ENCODE data around the gene UNKL.

The UNKL gene

GRCh38 chr16:1403036-1403435 lies 11.5 kb downstream of the UNKL start:
- DNase-seq (ENCODE audit: low read depth in 1 of 2, low spot score in 1 of 2) = no peak

- DNase-seq (ENCODE audit: low read depth in 1 of 2, low spot score in 1 of 2) = no peak
Observed at GRCh38 chr16:1401758-1402154, 12.7 kb downstream of the UNKL start.

GRCh38 chr16:1401061-1401757 lies 13.3 kb downstream of the UNKL start:
- no peak for DNase-seq (ENCODE audit: low read depth in 1 of 2, low spot score in 1 of 2)

- no peak for DNase-seq (ENCODE audit: low read depth in 1 of 2, low spot score in 1 of 2)
Observed at GRCh38 chr16:1398826-1399581, 15.5 kb downstream of the UNKL start.

- no peak for DNase-seq (ENCODE audit: low read depth in 1 of 2, low spot score in 1 of 2)
Observed at GRCh38 chr16:1398351-1398750, 16.2 kb downstream of the UNKL start.

- no peak for DNase-seq (ENCODE audit: low read depth in 1 of 2, low spot score in 1 of 2)
Observed at GRCh38 chr16:1397779-1398178, 16.7 kb downstream of the UNKL start.

- no peak for DNase-seq (ENCODE audit: low read depth in 1 of 2, low spot score in 1 of 2)
Observed at GRCh38 chr16:1395444-1396031, 19.0 kb downstream of the UNKL start.

GRCh38 chr16:1394367-1394951 lies 20.0 kb downstream of the UNKL start:
- DNase-seq (ENCODE audit: low read depth in 1 of 2, low spot score in 1 of 2) = no peak

- DNase-seq (ENCODE audit: low read depth in 1 of 2, low spot score in 1 of 2) = no peak
Observed at GRCh38 chr16:1393613-1394176, 20.8 kb downstream of the UNKL start.

GRCh38 chr16:1392826-1393225 lies 21.7 kb downstream of the UNKL start:
- DNase-seq (ENCODE audit: low read depth in 1 of 2, low spot score in 1 of 2) = no peak

GRCh38 chr16:1390239-1390779 lies 24.2 kb downstream of the UNKL start:
- no peak for DNase-seq (ENCODE audit: low read depth in 1 of 2, low spot score in 1 of 2)

GRCh38 chr16:1389762-1390161 lies 24.7 kb downstream of the UNKL start:
- no peak for DNase-seq (ENCODE audit: low read depth in 1 of 2, low spot score in 1 of 2)

- DNase-seq (ENCODE audit: low read depth in 1 of 2, low spot score in 1 of 2) = no peak
Observed at GRCh38 chr16:1387331-1387730, 27.2 kb downstream of the UNKL start.

- DNase-seq (ENCODE audit: low read depth in 1 of 2, low spot score in 1 of 2) = no peak
Observed at GRCh38 chr16:1385232-1385631, 29.3 kb downstream of the UNKL start.

GRCh38 chr16:1383556-1383955 lies 30.9 kb downstream of the UNKL start:
- DNase-seq (ENCODE audit: low read depth in 1 of 2, low spot score in 1 of 2) = no peak

GRCh38 chr16:1381612-1382406 lies 32.7 kb downstream of the UNKL start:
- no peak for DNase-seq (ENCODE audit: low read depth in 1 of 2, low spot score in 1 of 2)

GRCh38 chr16:1380195-1380594 lies 34.3 kb downstream of the UNKL start:
- no peak for DNase-seq (ENCODE audit: low read depth in 1 of 2, low spot score in 1 of 2)

GRCh38 chr16:1379304-1380076 lies 35.0 kb downstream of the UNKL start:
- DNase-seq (ENCODE audit: low read depth in 1 of 2, low spot score in 1 of 2) = peak; percentile 47 to 77

GRCh38 chr16:1378804-1379303 lies 35.6 kb downstream of the UNKL start:
- DNase-seq (ENCODE audit: low read depth in 1 of 2, low spot score in 1 of 2) = peak; percentile 16 to 65
